GM12878 (cell line): Measurements from ENCODE around the gene IVD.
A peak's percentile ranks its signal among the peaks of the same experiment; 100 is the strongest.

ENCODE experiments used
- CHD1 ChIP-seq: IDR thresholded peaks from 2 replicates; pipeline ENCODE4 v1.6.1; 2012; ENCODE audit warnings: low read depth, low read length, improper control_type of control experiment
- EP300 ChIP-seq, 2 experiments: fragments of 150-350 bp in 1 of 2; IDR thresholded peaks; 2 replicates each; pipeline ENCODE4 v1.6.1; 2011 to 2012; ENCODE audit warnings: low read depth in 2 of 2, low read length in 2 of 2, borderline replicate concordance in 1 of 2, improper control_type of control experiment in 1 of 2, inconsistent platforms in 1 of 2; ENCODE audit not compliant: control insufficient read depth in 1 of 2
- POLR2A ChIP-seq: IDR thresholded peaks from 2 replicates; pipeline ENCODE4 v1.6.1; 2011; ENCODE audit warnings: low read depth, mild to moderate bottlenecking, low read length
- TF ChIP-seq, protein P1 (sequence below): IDR thresholded peaks from 2 replicates; pipeline ENCODE4 v1.6.1; 2012; ENCODE audit warnings: mild to moderate bottlenecking, low read depth, low read length
- TF ChIP-seq, protein P2 (sequence below), 3 experiments: IDR thresholded peaks in 2 of 3; conservative IDR thresholded peaks in 1 of 3; 2 replicates each; pipeline ENCODE4 v1.5.1; 2011; ENCODE audit warnings: low read depth in 3 of 3, low read length in 3 of 3, mild to moderate bottlenecking in 3 of 3, control low read depth in 2 of 3, moderate library complexity in 2 of 3, inconsistent platforms in 1 of 3, mixed read lengths in 1 of 3; ENCODE audit not compliant: control insufficient read depth in 2 of 3, insufficient read depth in 1 of 3; ENCODE audit errors: extremely low read depth in 1 of 3
- TF ChIP-seq, protein P3 (sequence below): fragments of 450-650 bp; IDR thresholded peaks from 2 replicates; pipeline ENCODE4 v1.6.1; 2017; ENCODE audit warnings: mild to moderate bottlenecking

DNA sequence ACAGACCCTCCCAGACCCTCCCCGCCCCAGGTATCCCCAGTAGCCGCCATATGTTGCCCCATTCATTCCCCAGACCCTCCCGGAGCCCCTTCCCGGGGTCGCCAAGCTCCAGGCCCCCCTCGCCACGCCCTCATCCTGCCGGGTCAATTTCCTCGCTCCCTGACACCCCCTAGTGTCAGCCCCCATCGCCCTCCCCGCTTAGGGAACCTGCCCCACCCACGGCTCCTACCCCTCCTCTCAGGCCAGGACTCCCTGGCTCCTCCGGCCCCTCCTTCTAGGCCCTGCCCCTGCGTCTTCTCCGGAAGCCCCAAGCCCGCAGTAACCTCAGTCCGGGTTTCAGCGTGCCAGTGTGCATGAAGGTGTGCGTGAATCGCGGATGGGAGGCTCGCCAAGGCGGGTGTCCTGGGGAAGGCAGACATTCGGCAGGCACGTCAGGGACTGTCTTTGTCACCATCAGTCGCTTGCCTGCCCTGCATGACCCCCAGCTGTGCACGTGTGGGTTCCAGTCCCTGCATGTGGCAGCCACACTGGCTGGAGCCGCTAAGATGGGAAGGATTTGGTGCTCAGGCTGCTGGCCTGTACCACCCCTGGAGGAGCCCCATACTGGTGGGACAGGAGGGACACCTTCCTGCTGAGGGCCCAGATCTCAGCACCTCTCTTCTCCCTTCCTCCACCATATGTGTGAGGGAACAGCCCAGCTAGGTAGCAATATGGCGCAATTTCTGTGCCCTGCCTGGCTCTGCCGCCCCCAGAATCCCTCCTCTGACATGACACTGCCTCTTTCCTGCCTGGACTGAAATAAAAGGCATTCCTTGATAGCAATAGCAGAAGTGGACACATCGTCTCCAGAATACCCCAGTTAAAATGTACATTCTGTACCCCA is 46.9 kb upstream of the IVD start:
- TF ChIP-seq, protein P1, sequence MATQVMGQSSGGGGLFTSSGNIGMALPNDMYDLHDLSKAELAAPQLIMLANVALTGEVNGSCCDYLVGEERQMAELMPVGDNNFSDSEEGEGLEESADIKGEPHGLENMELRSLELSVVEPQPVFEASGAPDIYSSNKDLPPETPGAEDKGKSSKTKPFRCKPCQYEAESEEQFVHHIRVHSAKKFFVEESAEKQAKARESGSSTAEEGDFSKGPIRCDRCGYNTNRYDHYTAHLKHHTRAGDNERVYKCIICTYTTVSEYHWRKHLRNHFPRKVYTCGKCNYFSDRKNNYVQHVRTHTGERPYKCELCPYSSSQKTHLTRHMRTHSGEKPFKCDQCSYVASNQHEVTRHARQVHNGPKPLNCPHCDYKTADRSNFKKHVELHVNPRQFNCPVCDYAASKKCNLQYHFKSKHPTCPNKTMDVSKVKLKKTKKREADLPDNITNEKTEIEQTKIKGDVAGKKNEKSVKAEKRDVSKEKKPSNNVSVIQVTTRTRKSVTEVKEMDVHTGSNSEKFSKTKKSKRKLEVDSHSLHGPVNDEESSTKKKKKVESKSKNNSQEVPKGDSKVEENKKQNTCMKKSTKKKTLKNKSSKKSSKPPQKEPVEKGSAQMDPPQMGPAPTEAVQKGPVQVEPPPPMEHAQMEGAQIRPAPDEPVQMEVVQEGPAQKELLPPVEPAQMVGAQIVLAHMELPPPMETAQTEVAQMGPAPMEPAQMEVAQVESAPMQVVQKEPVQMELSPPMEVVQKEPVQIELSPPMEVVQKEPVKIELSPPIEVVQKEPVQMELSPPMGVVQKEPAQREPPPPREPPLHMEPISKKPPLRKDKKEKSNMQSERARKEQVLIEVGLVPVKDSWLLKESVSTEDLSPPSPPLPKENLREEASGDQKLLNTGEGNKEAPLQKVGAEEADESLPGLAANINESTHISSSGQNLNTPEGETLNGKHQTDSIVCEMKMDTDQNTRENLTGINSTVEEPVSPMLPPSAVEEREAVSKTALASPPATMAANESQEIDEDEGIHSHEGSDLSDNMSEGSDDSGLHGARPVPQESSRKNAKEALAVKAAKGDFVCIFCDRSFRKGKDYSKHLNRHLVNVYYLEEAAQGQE: no peak
- TF ChIP-seq CHD1 (no peak), EP300 (IDR thresholded peaks at IDR 0.05; ENCODE audit: borderline replicate concordance in 1 of 2, control insufficient read depth in 1 of 2, low read depth in 2 of 2, low read length in 2 of 2) (no peak), POLR2A (no peak)
- TF ChIP-seq, protein P2, sequence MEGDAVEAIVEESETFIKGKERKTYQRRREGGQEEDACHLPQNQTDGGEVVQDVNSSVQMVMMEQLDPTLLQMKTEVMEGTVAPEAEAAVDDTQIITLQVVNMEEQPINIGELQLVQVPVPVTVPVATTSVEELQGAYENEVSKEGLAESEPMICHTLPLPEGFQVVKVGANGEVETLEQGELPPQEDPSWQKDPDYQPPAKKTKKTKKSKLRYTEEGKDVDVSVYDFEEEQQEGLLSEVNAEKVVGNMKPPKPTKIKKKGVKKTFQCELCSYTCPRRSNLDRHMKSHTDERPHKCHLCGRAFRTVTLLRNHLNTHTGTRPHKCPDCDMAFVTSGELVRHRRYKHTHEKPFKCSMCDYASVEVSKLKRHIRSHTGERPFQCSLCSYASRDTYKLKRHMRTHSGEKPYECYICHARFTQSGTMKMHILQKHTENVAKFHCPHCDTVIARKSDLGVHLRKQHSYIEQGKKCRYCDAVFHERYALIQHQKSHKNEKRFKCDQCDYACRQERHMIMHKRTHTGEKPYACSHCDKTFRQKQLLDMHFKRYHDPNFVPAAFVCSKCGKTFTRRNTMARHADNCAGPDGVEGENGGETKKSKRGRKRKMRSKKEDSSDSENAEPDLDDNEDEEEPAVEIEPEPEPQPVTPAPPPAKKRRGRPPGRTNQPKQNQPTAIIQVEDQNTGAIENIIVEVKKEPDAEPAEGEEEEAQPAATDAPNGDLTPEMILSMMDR (IDR thresholded peaks at IDR 0.05 in 2 of 3, conservative IDR thresholded peaks at IDR 0.05 in 1 of 3; ENCODE audit: control insufficient read depth in 2 of 3, extremely low read depth in 1 of 3, insufficient read depth in 1 of 3, low read depth in 3 of 3, low read length in 3 of 3): peak in 2 of 3 experiments; percentile 2 to 19; a peak in 1 of 6 replicates
- TF ChIP-seq, protein P3, sequence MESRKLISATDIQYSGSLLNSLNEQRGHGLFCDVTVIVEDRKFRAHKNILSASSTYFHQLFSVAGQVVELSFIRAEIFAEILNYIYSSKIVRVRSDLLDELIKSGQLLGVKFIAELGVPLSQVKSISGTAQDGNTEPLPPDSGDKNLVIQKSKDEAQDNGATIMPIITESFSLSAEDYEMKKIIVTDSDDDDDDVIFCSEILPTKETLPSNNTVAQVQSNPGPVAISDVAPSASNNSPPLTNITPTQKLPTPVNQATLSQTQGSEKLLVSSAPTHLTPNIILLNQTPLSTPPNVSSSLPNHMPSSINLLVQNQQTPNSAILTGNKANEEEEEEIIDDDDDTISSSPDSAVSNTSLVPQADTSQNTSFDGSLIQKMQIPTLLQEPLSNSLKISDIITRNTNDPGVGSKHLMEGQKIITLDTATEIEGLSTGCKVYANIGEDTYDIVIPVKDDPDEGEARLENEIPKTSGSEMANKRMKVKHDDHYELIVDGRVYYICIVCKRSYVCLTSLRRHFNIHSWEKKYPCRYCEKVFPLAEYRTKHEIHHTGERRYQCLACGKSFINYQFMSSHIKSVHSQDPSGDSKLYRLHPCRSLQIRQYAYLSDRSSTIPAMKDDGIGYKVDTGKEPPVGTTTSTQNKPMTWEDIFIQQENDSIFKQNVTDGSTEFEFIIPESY: no peak
